GM21447 (cell line): ENCODE results near the gene RANBP10.

Experiments used
- ATAC-seq: cut with Tn5 transposase; IDR thresholded peaks from one replicate; pipeline ENCODE4 v1.9.1; 2021; ENCODE audit not compliant: unreplicated experiment

RANBP10 gene

DNA sequence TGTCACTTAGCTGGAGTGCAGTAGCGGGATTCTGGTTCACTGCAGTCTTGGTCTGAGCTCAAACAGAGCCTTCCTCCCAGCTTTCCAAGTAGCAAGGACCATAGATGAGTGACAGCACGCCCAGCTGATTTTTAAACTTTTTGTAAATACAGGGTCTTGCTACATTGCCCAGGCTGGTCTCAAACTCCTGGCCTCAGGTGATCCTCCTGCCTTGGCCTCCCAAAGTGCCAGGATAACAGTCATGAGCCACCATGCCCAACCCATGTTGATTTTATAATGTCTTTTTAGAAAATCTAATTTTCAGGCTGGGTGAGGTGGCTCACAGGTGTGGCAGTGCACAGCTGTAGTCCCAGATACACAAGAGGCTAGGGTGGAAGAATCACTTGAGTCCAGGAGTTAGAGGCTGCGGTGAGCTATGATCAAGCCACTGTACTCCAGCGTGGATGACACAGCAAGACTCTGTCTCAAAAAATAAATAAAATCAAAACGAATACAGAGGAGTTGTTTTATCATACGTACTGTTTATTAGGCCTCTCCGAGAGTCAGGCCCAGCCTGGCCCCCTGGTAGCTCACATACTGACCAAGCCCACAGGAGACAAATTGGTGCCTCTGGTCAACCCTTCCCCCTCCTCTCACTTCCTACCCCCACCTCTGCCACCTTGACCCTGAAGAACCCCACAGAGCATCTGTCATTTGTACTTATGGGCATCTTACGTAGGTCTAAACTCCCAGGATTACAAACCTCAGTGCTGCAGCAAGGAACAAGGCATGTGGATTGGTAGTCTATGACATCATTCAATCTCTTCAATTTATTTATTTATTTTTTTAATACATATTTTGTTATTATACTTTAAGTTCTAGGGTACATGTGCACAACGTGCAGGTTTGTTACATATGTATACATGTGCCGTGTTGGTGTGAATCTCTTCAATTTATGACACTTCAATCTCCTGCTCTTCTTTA, 126.1 kb downstream of the RANBP10 start:
- no peak for ATAC-seq

DNA sequence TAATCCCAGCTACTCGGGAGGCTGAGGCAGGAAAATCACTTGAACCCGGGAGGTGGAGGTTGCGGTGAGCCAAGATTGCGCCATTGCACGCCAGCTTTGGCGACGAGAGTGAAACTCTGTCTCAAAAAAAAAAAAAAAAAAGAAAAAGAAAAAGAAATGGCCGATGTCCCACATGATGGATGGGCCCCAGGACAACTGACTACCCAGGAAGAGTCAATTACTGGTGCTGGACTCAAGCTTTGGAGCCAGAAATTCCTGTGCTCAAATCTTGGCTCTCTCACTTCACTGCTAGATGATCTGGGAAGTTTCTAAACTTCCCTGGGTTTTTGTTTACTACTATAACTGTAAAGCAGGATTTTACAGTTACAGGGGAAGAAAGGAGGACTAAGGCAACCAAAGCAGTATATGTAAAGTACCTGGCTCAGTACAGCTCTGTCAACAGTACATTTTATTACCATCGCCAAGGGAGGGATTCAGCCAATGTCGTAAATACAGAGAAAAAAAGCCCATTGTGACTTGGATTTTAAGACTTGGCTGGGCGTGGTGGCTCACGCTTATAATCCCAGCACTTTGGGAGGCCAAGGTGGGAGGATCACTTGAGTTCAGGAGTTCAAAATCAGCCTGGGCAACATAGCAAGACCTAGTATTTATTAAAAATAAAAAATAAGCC, 127.9 kb downstream of the RANBP10 start:
- ATAC-seq: no peak

DNA sequence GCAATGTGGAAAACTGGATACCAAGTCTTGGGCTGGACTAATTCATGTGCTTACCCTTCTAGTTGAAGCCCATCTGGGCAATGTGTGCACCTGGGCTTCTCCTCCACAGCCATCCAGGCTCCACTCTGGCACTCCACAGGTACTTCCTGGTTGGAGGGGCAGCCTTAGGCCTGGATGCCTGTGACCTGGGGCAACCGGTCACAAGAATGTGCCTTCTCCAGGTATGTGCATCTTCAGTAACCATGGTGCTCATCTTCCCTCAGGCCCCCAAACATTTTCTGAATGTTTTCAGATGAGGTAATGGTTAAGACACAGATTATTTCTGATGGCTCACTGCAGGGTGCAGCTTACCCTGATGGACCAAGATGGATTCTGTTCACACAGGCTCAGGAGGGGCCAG, 128.6 kb downstream of the RANBP10 start:
- no peak for ATAC-seq

DNA sequence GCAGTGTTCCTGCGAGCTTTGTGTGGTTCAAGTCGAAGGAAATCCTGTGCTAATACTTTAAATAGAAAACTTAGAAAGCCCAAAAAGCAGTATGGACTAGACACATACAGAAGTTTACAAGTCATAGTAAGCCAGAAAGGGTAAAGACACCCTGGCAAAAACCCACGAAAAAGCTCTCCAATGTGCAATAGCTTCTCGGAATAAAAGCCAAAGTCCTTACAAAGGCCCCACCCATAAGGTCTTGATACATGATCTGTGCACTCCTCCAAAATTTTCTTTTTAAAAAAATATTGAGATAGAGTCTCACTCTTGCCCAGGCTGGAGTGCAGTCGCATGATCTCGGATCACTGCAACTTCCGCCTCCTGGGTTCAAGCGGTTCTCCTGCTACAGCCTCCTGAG, 129.4 kb downstream of the RANBP10 start:
- ATAC-seq: no peak

DNA sequence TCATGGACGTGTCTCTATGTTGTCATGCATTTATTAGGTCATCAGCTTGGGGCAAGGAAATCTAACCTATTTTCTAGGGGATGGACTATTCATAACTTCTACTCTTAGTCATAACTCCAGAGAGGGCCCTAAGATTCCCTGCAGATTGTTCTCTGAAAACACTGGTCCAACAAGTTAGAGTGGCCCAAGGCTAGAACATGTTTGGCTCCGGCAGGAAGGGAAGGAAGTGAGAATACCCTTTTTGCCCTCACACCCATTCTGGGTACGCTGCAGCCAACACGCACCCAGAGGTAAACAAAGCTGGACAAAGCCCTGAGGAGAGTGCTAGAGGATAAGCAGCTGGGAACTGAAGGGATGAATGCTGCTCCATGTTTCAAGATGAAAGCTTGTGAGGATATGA, 129.8 kb downstream of the RANBP10 start:
- ATAC-seq: no peak

DNA sequence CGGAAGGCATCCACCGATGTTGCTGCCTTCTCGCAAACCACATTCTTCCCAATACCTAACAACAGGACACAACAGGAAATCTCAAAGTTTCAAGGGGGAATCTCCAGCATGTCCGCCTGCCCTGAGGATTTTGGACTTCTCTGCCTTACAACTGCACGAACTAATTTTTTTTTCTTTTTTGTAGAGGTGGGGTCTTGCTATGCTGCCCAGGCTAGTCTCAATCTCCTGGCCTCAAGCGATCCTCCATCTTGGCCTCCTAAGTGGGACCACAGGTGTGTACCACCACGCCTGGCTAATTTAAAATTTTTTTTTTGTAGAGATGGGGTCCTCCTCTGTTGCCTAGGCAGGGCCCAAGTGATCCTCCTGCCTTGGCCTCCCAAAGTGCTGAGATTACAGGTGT, 130.4 kb downstream of the RANBP10 start:
- no peak for ATAC-seq

DNA sequence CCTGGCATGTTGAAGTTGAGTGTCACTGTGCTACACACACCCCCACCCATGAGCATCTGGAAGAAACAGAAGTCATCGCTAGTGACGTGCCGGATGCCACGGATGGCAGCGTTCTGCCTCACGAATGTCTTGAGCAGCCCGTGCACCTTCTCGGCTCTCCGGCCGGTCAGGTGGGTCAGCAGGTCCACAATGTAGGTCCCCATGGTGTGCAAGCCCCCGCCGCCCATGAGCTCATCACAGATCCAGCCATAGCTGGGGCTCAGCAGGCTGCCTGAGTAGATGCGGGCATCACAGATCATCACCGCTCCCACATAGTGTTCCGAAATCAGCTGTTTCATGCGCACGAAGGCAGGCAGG, 130.8 kb downstream of the RANBP10 start:
- ATAC-seq: no peak

DNA sequence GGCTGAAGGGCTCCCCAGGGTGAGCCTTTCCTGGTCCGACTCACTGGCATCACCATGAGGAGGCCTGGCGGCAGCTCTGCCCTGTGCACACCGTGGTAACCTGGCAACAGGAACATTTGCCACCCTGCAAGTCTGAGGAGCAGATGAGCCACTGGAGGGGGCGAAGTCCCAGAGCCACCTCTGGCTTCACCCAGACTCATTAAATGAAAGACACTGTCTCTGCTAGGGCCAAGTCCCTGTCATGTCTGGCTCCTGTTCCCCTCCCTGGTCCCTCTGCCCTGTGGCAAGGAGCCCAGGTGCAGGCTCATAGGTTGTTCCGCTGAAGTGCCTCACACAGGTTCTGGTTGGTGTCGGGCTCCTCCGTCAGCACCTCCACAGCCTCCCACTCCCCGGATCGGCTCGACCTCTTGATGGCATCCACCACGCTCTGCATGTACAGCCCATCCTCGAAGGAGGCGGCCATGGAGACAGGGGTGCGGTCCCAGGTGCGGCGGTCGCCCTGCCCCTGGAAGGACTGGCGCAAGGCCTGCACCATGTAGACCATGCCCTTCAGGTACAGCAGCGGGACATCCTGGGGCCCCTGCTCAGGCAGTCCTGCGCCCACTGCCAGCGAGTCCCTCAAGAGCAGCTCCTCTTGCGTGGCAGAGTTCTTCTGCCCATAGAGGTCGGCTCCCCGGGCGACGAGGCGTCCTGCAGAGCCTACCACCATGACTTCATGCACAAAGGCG, 131.3 kb downstream of the RANBP10 start:
- ATAC-seq: no peak

DNA sequence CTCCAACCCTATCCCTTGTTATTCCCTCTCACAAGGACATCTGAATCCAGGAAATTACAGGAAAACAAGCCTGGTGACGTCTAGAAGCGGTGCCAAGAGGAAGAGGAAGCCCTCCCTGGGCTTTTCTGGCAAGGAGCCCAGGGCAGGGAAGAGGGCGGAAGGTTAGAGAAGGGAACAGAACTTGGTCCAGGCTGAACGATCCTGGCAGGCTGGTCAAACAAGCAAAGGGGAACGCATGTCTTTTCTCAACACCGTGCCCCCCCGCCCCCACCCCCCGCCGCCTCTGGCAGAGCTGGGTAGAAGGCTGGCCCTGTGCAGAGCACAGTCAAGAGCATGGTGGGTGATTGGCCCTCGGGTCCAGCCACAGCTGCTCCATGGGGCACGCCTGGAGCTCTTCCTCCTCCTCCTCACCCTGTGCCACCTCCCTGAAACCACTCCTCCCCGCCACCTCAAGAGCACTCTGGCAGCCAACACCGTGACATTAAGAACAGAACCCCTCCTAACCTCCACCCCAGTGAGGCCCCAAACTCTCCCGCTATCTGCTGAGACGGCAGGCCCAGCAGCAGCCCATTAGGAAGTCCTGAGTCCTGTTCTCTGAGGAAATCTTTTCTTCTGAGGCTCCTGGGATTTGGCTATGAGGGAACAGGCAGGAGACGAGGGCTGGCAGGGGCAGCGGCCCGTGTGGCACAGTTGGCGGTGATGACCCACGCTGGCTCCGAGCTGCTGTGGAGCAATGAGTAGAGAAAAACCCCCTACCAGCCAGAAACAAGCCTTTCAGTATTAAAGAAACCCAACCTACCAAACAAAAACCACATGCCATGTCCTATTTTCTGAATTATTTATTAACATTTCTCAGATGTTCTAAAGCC, 132.4 kb downstream of the RANBP10 start:
- ATAC-seq: no peak
